Measurements from ENCODE around the gene SMIM1. TPM values are rescaled to one million over a fixed set of nuclear protein-coding genes. Genes with fewer than 3 reads are reported as not detected.

SMIM1 gene
- total RNA-seq, 1 experiment from 2014 or later, result 5.5 TPM

DNA sequence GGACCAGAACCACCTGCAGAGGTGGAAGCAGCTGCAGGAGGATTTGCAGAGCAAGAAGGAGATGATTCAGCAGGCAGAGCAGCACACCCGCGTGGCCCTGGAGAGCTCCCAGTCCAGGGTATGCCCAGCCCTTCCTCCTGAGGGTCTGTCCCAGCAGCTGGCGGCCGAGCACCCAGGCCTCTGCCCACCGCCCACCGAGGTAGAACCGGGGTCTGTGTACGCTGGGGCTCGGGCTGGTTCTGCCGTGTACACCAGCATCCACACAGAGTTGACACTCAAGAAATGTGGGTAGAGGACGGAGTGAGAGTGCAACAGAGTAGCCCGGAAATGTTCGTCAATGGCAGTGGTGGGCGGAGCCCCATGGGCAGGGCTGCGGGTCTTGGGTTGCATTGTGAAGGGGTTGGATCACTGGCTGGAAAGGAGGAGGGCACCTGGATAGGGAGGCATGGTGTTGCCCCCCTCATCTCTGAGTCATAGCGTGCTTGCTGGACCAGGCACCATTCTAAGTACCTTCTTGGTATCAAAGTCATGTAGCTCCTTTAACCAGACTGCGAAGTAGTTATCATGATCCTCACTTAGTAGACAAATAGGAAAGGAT lies 5.1 kb upstream of the SMIM1 start:
- Histone ChIP-seq H3K9me2 (ENCODE audit: insufficient read depth) (no peaks in the 10 kb centered on the region), H3K4me2 (ENCODE audit: low read length) (no peak overlapping the region), H3K27me3 (ENCODE audit: insufficient read depth, low read length) (no peaks in the 10 kb centered on the region), H3K9me3 (ENCODE audit: control insufficient read depth in 1 of 2, insufficient read depth in 1 of 2, low read depth in 1 of 2, low read length in 2 of 2) (no peaks in the 10 kb centered on the region), H4K20me1 (ENCODE audit: insufficient read depth) (no peaks in the 10 kb centered on the region), H3K27ac (ENCODE audit: low read depth, low read length) (no peak overlapping the region), H3K9ac (ENCODE audit: low read length) (no peak overlapping the region), H2AFZ (ENCODE audit: low read depth, low read length, poor library complexity, severe bottlenecking) (no peak overlapping the region), H3K79me2 (ENCODE audit: insufficient read depth, low read length) (no peaks in the 10 kb centered on the region), H3K4me1 (ENCODE audit: control insufficient read depth in 1 of 2, insufficient read depth in 2 of 2, low read length in 2 of 2) (peaks cover 9 to 12% of the 10 kb centered on the region in 2 experiments; a peak in 3 of 4 replicates), H3K4me3 (replicated peaks in 1 of 2; ENCODE audit: low read depth in 1 of 2, low read length in 2 of 2) (no peak overlapping the region), H3K36me3 (ENCODE audit: control insufficient read depth in 1 of 2, insufficient read depth in 2 of 2, low read length in 2 of 2) (no peaks in the 10 kb centered on the region)
- ChIA-PET RAD21 (ENCODE audit: low non-redundant PET in 1 of 2, low total read pairs in 2 of 2, uncharacterized antibody in 2 of 2, unreplicated experiment in 2 of 2) (no interaction called here), CTCF (interaction anchor here (0.7 kb wide), 1 partner anchor 25 kb away, joined by 3 read pairs; no protein-coding TSS in a partner anchor), POLR2A (interaction anchor here (0.6 kb wide), 1 partner anchor 31 kb away, joined by 3 read pairs; no protein-coding TSS in a partner anchor)
- DNase-seq (ENCODE audit: low read depth, low spot score) (no peak), ATAC-seq (no peak)
- no TSS peak for BruUV-seq (replicated peaks)
- intact Hi-C loops (cut with micrococcal nuclease), result no loop called here
- TF ChIP-seq CEBPB (IDR thresholded peaks at IDR 0.05; ENCODE audit: low read depth) (no peak), SRF (IDR thresholded peaks at IDR 0.05; ENCODE audit: low read depth) (no peak), POLR2AphosphoS5 (IDR thresholded peaks at IDR 0.05; ENCODE audit: low read depth, low read length) (no peak), RAD21 (IDR thresholded peaks at IDR 0.05; ENCODE audit: low read depth) (no peak), JUND (IDR thresholded peaks at IDR 0.05) (no peak), EZH2 (IDR thresholded peaks at IDR 0.05) (no peak)
- TF ChIP-seq, protein P1, sequence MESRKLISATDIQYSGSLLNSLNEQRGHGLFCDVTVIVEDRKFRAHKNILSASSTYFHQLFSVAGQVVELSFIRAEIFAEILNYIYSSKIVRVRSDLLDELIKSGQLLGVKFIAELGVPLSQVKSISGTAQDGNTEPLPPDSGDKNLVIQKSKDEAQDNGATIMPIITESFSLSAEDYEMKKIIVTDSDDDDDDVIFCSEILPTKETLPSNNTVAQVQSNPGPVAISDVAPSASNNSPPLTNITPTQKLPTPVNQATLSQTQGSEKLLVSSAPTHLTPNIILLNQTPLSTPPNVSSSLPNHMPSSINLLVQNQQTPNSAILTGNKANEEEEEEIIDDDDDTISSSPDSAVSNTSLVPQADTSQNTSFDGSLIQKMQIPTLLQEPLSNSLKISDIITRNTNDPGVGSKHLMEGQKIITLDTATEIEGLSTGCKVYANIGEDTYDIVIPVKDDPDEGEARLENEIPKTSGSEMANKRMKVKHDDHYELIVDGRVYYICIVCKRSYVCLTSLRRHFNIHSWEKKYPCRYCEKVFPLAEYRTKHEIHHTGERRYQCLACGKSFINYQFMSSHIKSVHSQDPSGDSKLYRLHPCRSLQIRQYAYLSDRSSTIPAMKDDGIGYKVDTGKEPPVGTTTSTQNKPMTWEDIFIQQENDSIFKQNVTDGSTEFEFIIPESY (IDR thresholded peaks at IDR 0.05; ENCODE audit: extremely low read depth, insufficient replicate concordance, low read length), result no peak

DNA sequence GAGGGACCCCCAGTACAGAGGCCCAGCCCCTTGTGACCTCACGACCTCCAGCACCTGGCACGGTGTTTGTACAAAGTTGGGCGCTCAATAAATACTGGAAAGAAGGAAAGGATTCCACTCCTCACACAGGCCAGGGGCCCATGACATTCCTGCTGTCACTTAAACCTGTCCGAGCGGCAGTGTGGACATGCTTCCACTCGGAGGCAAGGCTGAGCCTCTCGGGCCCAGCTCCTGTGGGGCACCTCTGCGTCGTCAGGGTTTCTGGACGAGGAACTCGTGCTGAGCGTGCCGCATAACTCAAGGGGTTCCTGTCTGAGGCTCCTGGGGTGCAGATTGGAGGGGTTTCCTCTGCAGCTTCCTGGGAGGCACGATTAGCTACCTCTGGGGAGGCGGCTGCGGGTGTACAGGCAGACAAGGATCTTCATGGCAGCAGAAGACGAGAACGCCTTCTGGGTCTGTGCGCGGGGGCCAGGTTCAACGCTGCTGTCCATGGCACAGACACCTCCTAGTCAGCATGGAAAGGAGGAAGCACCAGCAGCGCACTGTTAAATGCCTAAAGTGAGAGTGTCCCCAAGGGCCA lies 3.6 kb upstream of the SMIM1 start:
- CTCF ChIA-PET, result no interaction called here
- H3K4me2 ChIP-seq (ENCODE audit: low read length), result no peak overlapping the region
- TF ChIP-seq FOSL1 (IDR thresholded peaks at IDR 0.05; ENCODE audit: low read depth), result no peak
- no peak for TF ChIP-seq TCF7L2 (IDR thresholded peaks at IDR 0.05; ENCODE audit: borderline replicate concordance, extremely low read depth, insufficient read depth, insufficient read length)
- no peak for TF ChIP-seq SIN3A (IDR thresholded peaks at IDR 0.05; ENCODE audit: low read depth)
- no peak for TF ChIP-seq YY1 (IDR thresholded peaks at IDR 0.05; ENCODE audit: extremely low read depth, insufficient replicate concordance, low read depth, low read length)

More for the DNA sequence above, 3.6 kb upstream of the SMIM1 start:
- intact Hi-C loops (cut with micrococcal nuclease), result no loop called here
- Histone ChIP-seq H3K9me3 (ENCODE audit: control insufficient read depth in 1 of 2, insufficient read depth in 1 of 2, low read depth in 1 of 2, low read length in 2 of 2) (no peaks in the 10 kb centered on the region), H2AFZ (ENCODE audit: low read depth, low read length, poor library complexity, severe bottlenecking) (no peak overlapping the region), H3K4me1 (ENCODE audit: control insufficient read depth in 1 of 2, insufficient read depth in 2 of 2, low read length in 2 of 2) (peaks cover 15 to 23% of the 10 kb centered on the region in 2 experiments), H3K27me3 (ENCODE audit: insufficient read depth, low read length) (no peaks in the 10 kb centered on the region), H3K4me3 (replicated peaks in 1 of 2; ENCODE audit: low read depth in 1 of 2, low read length in 2 of 2) (no peak overlapping the region), H3K27ac (ENCODE audit: low read depth, low read length) (no peak overlapping the region), H3K9ac (ENCODE audit: low read length) (no peak overlapping the region), H4K20me1 (ENCODE audit: insufficient read depth) (no peaks in the 10 kb centered on the region), H3K9me2 (ENCODE audit: insufficient read depth) (no peaks in the 10 kb centered on the region), H3K36me3 (ENCODE audit: control insufficient read depth in 1 of 2, insufficient read depth in 2 of 2, low read length in 2 of 2) (no peaks in the 10 kb centered on the region), H3K79me2 (ENCODE audit: insufficient read depth, low read length) (no peaks in the 10 kb centered on the region)
- RAD21 ChIA-PET (ENCODE audit: low non-redundant PET in 1 of 2, low total read pairs in 2 of 2, uncharacterized antibody in 2 of 2, unreplicated experiment in 2 of 2), result no interaction called here
- POLR2A ChIA-PET, result no interaction called here
- ATAC-seq (no peak), DNase-seq (ENCODE audit: low read depth, low spot score) (no peak)
- BruUV-seq (replicated peaks), result no TSS peak
